ENCODE data around the gene SIN3A.
"Not testable (repeated sequence)": the region's sequence is repeated elsewhere in the genome, so short reads cannot be mapped to it uniquely, and the experiment has no call there.

Gene SIN3A

GRCh38 chr15:75454471-75455378 is 3.2 kb upstream of the SIN3A start:
- TF ChIP-seq GATA1 (IDR thresholded peaks at IDR 0.05; ENCODE audit: low read depth, low read length): no peak
- no peak for TF ChIP-seq POLR2A (IDR thresholded peaks at IDR 0.05; ENCODE audit: low read length)
- DNase-seq: peak; percentile 80 to 87

- no peak for TF ChIP-seq GATA1 (IDR thresholded peaks at IDR 0.05; ENCODE audit: low read depth, low read length)
- peak; percentile 85 for TF ChIP-seq POLR2A (IDR thresholded peaks at IDR 0.05; ENCODE audit: low read length)
- peak; percentile 100 for DNase-seq
Measured at GRCh38 chr15:75453703-75454470, 2.4 kb upstream of the SIN3A start.

- TF ChIP-seq POLR2A (IDR thresholded peaks at IDR 0.05; ENCODE audit: low read length) (no peak), GATA1 (IDR thresholded peaks at IDR 0.05; ENCODE audit: low read depth, low read length) (no peak)
- peak; percentile 79 for DNase-seq
Measured at GRCh38 chr15:75452865-75453702, 1.6 kb upstream of the SIN3A start.

- peak; percentile 92 for DNase-seq
Measured at GRCh38 chr15:75452364-75452864, 924 bp upstream of the SIN3A start.

GRCh38 chr15:75451202-75451673 is 252 bp downstream of the SIN3A start:
- TF ChIP-seq POLR2A (IDR thresholded peaks at IDR 0.05; ENCODE audit: low read length) (no peak), GATA1 (IDR thresholded peaks at IDR 0.05; ENCODE audit: low read depth, low read length) (no peak)
- DNase-seq: no peak

More at GRCh38 chr15:75452364-75452864, 924 bp upstream of the SIN3A start:
- TF ChIP-seq GATA1 (IDR thresholded peaks at IDR 0.05; ENCODE audit: low read depth, low read length): no peak
- peak; percentile 92 for TF ChIP-seq POLR2A (IDR thresholded peaks at IDR 0.05; ENCODE audit: low read length)

GRCh38 chr15:75450307-75451201 is 936 bp downstream of the SIN3A start:
- peak; percentile 97 to 99 for DNase-seq
- TF ChIP-seq POLR2A (IDR thresholded peaks at IDR 0.05; ENCODE audit: low read length) (no peak), GATA1 (IDR thresholded peaks at IDR 0.05; ENCODE audit: low read depth, low read length) (no peak)

- DNase-seq: no peak
- no peak for TF ChIP-seq POLR2A (IDR thresholded peaks at IDR 0.05; ENCODE audit: low read length)
Measured at GRCh38 chr15:75449585-75450306, 1.7 kb downstream of the SIN3A start.

- not testable (repeated sequence) for DNase-seq
Measured at GRCh38 chr15:75448171-75448570, 3.3 kb downstream of the SIN3A start.

- TF ChIP-seq POLR2A (IDR thresholded peaks at IDR 0.05; ENCODE audit: low read length): no peak
- no peak for TF ChIP-seq GATA1 (IDR thresholded peaks at IDR 0.05; ENCODE audit: low read depth, low read length)
- DNase-seq: no peak
Measured at GRCh38 chr15:75446151-75446550, 5.3 kb downstream of the SIN3A start.

- DNase-seq: not testable (repeated sequence)
Measured at GRCh38 chr15:75445324-75445723, 6.2 kb downstream of the SIN3A start.

GRCh38 chr15:75443972-75444453 is 7.5 kb downstream of the SIN3A start:
- DNase-seq: peak; percentile 37 to 69

- no peak for DNase-seq
- TF ChIP-seq POLR2A (IDR thresholded peaks at IDR 0.05; ENCODE audit: low read length): no peak
Measured at GRCh38 chr15:75437721-75438120, 13.8 kb downstream of the SIN3A start.

Measured in erythroblast (primary cell).